HG02840 (cell line): Measurements from ENCODE around the gene SMURF2.
"Not testable (repeated sequence)": the region's sequence is repeated elsewhere in the genome, so short reads cannot be mapped to it uniquely, and the experiment has no call there.

Experiments used
- ATAC-seq: cut with Tn5 transposase; IDR thresholded peaks from one replicate; pipeline ENCODE4 v1.9.1; 2021; ENCODE audit warnings: mild to moderate bottlenecking, moderate library complexity, moderate number of reproducible peaks; ENCODE audit not compliant: unreplicated experiment, low FRiP score

SMURF2 gene

DNA sequence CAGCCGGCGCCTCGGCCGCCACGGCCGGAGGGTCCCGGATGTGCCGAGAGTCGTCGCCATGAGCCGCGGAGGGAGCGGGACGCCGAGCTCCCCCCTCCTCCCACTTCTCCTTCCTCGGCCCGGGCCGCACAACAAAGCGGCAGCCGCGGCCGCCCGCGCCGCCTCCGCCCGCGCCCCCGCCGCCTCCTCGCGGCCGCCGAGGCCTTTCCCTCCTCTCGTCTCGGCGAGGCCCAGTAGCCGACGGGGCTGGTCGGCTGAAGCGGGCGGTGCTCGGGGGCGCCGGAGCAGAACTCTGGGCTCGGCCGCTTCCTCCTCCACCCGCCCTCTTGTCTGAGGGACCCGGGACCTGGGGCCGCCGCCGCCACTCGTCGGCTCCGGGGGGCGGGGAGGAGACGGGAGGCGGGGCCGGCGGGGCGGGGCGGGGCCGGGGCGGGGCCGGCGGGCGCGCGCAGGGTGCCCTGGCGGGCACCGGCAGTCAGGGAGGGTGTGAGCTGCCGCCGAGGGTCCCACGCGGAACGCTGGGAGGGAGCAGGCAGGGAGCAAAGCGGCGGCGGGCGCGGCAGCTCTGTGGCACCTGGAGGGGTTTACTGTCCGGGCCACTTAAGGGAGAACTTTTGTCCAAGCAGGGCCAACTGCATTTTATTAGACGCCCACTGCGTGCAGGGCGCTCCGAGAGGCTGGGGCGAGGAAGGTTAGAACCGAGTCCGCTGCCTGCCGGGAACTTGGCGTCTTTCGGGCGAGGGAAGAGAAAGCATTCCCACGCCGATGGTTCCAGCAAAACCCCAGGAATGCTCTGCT is at the start of gene SMURF2:
Gene SMURF2, minus strand, starts transcription at position 332 of the 798 bp plus-strand sequence. CDS start 427 bp downstream, outside the sequence.
- peak; percentile 86 for ATAC-seq

DNA sequence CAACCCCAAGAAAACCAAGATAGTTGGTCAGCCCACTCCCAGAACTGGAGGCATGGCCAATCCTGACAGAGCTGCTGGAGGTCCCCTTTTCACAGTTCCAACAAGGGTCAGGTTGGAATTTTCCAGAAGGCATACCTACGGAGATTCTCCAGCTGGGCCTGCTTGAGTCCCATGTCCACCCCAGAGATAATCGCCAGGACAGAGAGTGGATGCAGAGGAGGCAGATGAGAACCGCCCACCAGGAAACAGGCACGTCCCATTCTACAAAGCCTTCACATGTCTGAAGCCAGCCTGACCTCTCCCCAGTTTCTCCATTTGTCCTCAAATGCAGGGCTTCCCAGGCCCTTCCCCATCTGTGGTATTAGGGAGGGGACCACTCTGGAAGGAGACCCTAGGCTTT is 47.4 kb upstream of the SMURF2 start:
- no peak for ATAC-seq

DNA sequence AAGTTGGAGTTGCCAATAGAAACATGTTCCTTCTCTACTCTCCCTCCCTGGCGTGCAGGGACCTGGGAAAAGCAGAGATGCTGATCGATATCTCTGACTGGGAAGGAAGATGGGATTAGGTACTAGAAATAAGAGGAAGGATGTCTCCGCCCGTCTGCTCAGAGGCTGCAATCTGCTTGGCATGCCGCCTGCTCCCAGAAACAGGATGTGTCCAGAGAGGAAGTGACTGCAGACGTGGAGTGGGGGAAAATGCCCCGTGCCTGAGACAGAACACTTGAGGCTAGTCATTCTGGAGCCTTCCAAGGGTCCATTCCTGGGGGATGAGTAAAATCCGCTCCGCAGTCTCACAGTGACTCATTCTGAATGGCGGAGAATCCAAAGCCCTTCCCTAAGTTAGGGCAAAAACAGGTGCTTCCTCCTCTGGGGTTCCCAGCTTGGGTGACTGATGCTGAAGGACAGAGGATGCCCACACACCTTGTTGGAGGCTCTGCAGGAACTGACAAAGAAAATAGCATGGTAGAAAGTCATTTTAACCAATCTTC is 45.0 kb upstream of the SMURF2 start:
- ATAC-seq, result no peak

DNA sequence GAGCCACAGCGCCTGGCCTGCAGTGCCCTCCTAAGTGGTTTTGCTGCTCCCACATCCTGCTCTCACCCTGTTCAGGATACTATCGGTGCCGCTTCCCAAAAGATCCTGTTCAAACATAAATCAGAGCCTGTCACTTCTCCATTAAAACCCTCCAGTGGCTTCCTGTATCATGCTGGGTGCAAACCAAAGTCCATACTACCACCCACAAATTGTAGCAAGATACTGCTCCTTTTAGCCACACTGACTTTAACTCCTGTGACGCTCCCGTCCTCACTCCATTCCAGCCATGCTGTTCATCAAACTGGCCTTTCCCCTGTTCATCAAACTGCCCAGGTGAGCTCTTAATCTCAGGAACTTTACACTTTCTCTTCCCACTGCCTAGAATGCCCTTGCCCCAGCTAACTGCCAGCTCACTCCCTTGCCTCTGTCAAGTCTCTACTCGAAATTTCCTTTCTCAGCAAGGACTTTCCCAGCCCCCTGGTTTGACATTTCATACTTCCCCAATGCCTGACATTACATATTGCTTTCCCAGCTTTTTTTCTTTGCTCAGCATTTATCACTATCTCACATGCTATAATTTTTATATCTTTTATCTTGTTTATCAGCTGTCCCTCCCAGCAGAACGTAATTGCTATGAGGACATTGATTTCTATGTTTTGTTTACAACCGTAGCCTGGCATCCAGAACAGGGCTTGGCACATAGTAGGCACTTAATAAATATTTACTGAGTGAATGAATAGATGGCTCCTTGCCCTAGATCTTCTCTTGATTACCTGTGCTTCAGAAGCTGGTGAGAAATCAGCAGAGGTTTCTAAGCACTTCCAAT is 44.3 kb upstream of the SMURF2 start:
- ATAC-seq, result no peak

DNA sequence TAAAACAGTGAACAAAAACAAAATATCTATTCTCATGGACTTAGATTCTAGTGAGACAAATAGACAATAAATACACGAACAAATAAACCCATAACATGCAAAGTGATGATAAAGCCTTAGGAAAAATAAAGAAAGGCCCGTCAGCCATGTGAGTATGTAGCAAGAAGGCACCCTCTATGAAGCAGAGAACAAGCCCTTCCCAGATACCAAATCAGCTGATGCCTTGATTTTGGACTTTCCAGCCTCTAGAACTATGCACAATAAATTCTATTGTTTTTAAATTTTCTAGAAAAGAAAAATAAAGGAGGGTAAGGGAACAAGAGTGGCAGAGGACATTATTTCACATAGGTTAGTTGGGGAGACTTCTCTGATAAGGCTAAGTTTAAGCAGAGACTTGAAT is 40.7 kb upstream of the SMURF2 start:
- ATAC-seq, result no peak

DNA sequence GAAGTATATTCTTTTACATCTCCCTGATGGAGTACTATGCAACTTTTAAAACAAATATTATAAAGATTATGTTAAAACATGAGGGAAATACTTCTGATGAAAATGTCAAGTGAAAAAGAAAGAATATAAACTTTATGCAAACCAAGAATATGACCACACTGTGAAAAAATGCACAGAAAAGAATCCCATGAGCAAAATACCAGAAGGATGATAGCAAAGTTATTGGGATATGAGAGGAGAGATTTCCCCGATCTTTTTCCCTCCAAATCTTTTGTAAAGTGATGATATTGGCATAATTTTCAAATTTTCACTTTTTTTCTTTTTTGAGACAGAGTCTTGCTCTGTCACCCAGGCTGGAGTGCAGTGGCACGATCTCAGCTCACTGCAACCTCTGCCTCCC is 36.6 kb upstream of the SMURF2 start:
- ATAC-seq, result no peak

DNA sequence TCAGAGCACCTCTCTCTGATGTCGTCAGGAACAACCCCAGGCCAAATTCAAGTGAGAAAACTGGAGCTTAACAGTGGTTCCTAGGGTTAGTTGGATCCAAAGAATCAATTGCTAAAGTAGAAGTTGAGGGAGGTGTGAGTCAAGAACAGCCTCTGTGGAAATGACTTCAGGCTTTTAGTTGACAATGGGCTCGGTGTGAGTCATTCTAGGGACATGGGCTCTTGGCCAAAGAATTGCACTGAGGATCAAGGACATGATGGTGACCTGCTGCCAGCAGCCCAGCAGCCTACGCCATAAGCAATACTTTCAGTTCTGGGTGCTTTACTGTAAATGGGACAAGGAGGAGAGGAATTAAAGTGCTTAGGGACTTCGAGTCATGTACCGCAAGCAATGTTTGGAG is 32.1 kb upstream of the SMURF2 start:
- ATAC-seq, result no peak

DNA sequence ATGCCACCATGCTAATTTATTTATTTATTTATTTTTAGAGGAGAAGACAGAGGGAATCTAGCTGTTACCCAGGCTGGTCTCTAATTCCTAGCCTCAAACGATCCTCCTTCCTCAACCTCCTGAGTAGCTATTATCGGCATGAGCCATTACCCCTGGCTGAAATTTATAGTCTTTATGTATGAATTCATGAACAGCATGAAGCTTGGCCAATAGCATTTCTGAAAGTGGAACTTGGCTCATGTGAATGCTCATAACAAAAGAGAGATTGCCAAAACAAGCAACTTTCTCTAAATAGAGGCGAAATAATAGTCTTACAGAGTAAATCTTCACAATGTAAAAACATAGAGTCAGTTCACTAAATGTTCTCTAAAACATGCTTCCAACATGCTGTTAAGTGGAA is 30.1 kb upstream of the SMURF2 start:
- ATAC-seq, result no peak

DNA sequence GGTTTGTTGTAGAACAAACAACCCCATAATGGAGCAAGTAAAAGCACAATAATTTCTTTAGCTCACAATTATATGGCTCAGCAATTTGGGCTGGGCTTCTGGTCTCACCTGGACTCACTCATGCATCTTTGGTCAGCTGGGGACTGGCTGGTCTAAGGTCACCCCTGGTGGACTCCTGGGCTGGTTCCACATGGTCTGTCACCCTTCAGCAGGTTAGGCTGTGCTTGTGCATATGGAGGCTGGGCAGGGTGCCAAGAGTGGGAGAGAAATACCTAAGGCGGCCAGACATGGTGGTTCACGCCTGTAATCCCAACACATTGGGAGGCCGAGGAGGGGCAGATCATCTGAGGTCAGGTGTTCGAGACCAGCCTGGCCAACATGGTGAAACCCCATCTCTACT is 27.0 kb upstream of the SMURF2 start:
- no peak for ATAC-seq

DNA sequence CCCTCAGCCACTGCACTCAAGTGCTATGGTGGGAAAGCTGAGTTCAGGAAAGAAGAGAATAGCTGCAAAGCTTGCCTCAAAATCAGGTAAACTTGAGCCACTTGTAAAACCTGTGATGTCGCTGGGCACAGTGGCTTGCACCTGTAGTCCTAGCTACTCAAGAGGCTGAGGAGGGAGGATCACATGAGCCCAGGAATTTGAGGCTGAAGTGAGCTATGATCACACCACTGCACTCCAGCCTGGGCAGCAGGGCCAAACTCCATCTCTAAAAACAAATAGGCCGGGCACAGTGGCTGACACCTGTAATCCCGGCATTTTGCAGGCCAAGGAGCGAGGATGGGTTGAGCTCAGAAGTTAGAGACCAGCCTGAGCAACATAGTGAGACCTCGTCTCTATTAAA is 26.4 kb upstream of the SMURF2 start:
- no peak for ATAC-seq

DNA sequence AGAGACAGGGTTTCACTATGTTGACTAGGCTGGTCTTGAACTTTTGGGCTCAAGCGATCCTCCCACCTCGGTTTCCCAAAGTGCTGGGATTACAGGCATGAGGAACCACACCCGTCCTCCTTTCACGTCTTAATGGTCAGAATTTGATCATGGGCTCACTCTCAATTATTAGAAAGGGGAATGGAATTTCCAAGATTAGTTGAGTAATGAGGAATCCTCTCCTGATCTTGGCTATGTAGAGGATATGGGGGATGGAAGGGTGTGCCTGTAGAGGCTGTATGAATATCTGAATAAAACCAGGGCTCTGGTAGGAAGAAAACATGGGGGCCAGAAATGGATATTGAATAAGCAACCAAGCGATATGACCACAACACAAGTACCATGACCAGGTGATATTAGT is 25.9 kb upstream of the SMURF2 start:
- ATAC-seq, result no peak

DNA sequence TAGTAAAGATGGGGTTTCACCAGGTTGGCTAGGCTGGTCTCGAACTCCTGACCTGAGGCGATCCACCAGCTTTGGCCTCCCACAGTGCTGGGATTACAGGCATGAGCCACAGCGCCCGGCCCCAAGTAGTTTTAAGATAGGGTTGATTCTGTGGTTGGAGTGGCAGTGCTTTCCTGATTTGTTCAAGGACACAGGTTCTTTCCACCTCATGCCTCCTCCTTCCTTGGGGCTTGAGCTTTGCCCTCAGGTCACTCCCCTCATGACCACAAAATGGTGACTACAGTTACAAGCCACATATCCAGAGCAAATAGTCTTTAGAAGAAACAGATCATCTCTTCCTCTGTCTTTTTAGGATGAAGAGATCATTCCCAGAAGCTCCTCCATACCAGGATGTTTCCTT is 25.3 kb upstream of the SMURF2 start:
- no peak for ATAC-seq

DNA sequence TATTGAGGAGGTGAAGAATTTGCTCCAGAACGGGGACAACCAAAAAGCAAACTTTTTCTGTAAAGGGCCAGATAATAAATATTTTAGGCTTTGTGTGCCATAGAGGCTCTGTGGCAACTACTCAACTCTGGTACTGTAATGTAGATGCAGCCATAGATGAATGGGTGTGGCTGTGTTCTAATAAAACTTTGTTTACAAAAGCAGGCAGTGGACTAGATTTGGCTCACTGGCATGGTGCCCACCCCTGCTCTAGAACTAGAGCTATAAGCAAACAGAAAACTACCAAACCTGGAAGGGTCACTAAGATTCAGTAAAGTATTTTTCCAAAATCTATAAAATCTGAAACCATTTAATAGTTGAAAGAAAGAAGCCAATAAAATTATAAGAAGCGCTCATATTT is 24.6 kb upstream of the SMURF2 start:
- no peak for ATAC-seq

DNA sequence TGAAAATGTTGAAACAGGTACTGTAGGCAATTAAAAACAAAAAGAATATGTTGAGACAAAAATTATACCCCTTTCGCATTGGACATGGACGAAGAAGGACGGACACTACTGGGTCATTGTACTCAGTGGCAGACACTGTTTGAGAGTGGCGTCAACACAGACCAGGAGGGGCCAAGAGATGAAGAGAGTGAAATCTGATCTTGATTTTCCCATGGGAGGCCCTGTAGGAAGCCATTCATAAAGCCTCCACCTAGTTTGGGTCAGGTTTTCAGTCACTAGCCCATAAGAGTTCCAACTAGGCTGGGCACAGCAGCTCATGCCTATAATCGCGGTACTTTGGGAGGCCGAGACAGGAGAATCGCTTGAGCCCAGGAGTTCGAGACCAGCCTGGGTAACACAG is 23.6 kb upstream of the SMURF2 start:
- ATAC-seq, result no peak

DNA sequence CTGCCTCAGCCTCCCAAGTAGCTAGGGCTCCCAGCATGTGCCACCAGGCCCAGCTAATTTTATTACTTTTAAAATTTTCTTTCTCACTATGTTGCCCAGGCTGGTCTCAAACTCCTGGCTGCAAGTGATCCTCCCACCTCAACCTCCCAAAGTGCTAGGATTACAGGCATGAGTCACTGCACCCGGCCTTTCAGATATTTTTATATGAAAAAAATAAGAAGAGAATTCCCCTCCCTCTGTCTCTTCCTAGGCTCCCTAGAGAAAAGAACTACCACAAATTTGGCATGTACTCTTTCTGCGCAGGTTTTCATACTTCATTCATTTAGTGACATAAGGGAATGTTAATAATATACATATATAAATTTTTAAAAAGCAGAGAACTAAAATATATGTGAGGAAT is 21.7 kb upstream of the SMURF2 start:
- no peak for ATAC-seq

DNA sequence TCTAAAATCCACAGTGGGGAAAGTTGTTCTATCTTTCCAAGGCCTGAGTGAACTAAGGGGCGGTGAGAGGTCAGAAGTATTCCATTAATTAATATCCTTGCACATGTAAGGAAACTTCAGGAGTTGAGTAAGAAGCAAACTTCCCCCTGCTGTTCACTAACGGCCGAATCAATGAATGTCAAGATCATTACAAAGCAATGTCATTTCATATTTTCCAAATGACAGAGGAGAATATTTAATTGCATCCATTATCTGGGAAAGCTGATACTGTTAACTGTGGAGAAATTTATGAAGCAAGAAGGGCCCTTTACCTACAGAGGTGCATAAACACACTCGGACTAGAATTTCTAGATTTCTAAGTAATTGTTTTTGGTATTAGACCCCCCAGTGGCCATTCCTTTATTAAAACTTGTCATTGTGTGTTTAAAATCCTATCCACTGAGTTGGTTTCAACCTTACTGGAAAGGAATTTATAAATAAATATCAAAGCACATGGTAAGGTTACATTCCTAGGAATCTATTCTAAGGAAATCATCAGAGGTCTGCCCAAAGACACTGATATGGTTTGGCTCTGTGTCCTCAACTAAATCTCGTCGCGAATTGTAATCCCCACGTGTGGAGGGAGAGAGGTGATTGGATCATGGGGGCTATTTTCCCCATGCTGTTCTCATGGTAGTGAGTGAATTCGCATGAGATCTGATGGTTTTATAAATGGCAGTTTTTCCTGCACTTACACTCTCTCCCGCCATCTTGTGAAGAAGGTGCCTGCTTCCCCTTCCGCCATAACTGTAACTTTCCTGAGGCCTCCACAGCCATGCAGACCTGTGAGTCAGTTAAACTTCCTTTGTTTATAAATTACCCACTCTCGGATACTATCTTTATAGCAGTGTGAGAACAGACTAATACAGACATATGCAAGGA is 20.4 kb upstream of the SMURF2 start:
- ATAC-seq, result no peak

DNA sequence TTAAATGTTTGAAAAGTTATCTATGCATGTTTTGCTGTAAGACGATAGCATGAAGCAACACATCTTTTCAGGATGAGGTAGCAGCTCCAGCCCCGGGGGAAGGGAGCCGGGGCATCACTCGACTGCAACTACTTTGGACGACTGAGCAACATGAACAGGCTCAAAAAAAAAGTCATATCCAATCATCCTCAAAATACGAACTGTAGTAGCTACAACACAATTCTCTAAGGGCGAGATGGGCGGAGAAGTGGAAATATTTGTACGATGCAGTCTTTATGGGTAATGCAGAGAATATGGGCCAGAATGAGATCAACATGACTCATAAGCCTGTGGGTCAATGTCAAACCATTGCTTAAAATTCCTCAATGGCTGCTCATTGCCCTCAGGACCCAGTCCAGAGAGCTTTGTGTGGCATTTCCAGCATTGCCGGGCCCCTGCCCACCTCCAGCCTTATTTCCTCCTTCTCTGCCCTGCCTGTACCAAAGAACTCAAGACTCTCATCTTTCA is 17.7 kb upstream of the SMURF2 start:
- no peak for ATAC-seq

DNA sequence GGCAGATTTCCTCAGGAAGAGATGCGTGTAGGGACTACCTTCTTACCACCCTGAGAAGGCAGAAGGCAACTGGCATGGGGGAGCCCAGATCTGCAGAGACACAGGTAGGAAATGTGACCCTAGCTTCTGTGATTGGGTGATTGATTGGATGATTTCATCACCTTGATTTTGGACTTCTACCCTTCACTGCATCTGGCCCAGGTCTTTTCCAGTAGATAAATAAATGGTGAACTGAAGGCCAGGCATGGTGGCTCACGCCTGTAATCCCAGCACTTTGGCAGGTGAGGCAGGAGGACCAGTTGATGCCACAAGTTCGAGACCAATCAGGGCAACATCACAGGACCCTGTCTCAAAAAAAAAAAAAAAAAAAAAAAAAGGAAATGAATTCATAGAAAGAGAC is 14.7 kb upstream of the SMURF2 start:
- no peak for ATAC-seq

DNA sequence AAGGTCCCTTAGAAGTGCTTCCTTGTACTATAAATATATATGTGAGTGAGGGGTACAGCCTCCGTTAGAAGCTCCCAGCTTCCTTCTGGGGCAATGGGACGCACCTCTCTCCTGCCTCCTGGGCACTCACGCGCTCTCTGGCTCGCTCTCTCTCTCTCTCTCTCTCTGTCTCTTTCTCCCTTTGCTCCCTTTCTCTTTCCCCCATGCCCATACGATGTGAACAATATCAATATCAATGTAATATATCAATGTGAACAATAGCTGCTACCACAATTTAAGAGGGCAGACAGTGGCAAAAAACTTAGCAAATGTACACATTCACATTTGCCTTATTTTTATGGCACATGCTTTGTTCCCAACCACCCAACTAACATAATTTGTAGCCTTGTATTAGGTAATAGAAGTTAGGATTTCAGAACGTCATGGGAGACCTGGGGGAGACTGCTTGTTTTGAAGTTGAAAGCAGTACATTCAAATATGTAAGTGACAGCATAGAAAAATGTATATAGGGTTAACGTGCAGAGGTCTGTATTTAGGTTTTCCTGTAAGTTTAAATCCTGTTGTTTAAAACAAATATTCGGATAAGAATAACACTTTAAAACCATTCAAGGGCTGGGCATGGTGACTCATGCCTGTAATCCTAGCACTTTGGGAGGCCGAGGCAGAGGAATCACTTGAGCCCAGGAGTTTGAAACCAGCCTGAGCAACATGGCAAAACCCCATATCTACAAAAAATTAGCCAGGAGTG is 8.9 kb upstream of the SMURF2 start:
- not testable (repeated sequence) for ATAC-seq
